Embryonic facial prominence (tissue), 1 donor: Measurements from ENCODE around the gene VAV2.

Source experiments
- DNase-seq: peaks from one replicate; pipeline ENCODE4 v3.0.0-alpha.2; 2016; ENCODE audit errors: extremely low spot score

The VAV2 gene

GRCh38 chr9:133814586-133815208 is 177.4 kb downstream of the VAV2 start:
- DNase-seq = no peak

DNA sequence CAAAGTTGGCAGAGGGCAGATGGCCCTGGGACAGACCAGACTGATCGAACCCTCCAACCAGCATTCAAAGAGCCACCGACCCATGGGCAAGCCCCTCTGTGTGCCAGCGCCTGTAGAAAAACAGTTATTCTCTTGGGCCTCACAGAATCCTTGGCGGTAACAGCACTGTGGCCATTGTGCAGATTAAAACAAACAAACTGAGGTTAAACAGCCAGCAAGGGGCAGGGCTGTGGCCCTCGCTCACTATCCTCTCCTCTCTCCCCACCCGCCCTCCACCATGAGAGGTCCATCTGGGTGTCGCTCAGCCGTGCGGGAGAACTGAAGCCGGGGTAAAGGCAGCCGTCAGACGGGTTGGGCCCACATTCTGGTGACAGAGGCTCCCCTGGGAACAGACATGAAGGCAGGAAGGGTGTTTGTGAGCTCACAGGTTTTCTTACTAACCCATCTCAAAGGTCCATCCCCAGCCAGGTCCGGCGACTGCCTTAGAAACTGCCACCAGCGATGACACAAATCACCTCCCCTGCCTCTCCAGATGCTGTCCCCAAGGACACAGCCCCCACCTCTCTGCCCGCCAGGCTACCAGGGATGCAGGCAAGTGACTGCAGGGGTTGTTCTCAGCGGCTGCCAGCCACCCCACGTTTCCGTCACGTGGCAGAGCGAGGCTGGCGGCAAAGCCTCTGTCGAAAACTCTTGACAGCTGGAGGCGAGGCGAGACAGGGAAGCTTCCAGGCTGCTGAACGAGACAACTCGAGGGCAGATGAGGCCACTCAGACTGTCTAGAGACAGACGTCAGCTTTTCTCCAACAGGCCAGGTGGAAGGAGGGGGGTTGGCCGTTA is 178.2 kb downstream of the VAV2 start:
- DNase-seq = no peak

- no peak for DNase-seq
These were observed 179.0 kb downstream of the VAV2 start for GRCh38 chr9:133812941-133813748.

DNA sequence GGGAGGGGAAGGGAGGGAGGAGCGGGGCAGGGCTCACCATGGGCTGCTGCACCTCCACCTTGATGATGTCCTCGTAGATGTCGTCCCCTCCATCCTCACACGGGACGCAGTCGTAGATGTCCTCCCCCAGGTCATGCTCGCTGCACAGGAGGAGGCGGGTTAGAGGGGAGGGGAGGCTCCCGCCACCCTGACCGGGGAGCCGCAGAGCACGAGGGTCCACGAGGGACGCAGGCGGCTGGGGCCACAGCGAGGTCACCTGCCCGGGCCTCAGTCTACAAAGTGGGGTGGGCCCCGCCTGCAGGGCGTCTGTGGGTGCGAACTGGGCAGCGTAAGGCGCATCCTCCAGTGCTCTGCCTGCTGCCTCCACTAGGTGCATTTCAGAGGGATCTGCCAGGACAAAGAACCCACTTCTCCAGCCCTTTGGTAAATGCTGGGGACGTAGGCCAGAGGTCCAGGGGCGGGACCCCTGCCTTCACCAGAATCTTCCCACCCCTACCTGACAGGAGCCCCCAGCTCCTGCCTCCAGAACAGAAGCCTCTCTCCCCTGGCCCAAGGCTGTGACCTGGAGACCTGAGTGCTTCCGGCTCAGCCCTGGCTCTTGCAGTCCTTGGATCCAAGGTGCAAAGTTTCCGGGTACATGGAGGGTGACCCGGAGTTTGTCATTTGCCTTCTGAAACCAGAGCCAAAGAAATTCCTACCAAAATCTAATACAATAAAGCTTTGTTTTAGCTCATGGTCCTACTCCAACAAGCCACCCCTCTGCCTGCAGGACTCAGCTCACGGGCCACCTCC is 179.9 kb downstream of the VAV2 start:
- no peak for DNase-seq

- no peak for DNase-seq
These were observed 180.7 kb downstream of the VAV2 start for GRCh38 chr9:133811471-133811870.

- DNase-seq = no peak
These were observed 181.4 kb downstream of the VAV2 start for GRCh38 chr9:133810556-133811195.

GRCh38 chr9:133809335-133809734 is 182.8 kb downstream of the VAV2 start:
- no peak for DNase-seq

DNA sequence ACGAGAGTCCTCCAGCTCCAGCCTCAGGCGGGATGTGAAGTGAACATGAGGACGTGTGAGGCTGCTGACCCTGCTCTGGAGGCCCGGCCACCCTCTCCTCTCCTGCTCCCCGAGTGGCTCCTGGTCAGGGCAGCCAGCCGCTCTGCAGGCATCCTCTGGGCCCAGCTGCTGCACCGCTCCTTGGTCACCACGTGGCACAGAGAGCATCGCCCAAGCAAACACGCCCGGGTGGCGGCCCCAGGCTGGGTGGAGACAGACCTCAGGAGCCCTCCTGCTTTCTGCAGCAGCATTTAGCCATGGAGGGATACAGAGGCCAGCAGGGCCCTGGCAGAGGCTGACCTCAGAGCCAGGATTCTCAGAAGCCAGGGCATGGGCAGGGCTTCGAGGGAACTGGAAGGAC is 184.3 kb downstream of the VAV2 start:
- no peak for DNase-seq

- DNase-seq = no peak
These were observed 185.1 kb downstream of the VAV2 start for GRCh38 chr9:133807037-133807436.

- DNase-seq = no peak
These were observed 185.5 kb downstream of the VAV2 start for GRCh38 chr9:133806623-133807010.

DNA sequence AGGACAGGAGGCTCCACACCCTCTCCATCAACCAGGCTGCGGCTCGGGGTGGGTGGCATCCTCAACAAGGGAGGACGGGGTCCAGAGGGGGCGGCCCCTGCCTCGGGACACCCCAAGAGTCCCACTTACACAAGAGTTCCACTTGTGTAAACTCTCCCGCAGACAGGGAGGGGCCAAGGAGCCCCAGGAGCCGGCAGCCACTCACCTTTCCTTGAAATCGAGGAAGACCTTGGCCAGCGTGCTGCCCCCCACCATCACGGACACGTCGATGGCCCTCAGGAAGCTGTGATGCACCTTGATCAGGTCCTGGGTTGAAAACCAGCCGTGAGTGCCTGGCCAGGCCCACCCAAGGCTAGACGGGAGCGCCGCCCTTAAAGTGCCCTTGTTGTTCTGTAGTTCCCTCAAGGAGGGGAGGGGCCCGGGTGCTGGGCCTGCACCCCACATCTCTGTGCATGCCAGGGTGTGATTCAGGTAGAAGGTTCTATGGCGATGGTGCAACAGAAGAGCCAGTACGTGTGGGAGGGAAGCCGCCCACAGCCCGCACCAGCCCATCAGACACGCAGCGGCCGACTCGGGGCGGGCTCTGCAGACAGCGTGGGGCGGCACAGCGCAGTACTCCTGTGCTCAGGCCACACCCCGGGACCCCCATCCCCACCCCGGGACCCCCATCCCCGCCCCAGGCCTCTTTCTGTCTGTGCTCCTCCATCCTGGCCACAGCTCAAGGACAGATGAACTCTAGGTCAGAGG is 186.1 kb downstream of the VAV2 start:
- no peak for DNase-seq

DNA sequence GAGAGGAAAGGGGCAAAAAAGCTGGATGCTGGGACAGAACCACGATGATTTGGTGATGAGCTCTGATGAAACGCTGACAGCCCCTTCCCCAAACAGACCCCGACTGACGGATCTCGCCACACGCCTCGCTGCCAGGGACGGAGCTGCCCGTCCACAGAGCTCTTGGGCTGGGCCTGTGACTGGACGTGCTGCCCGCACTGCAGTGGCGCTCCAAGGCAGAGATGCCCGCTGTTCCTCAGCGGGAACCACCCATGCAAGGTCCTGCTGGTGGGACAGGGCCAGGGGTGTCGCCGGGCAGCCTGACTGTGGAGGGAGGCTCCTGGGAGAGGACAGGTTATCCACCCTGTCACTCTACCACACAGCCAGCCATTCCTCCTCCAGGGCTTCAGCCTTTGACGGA is 187.9 kb downstream of the VAV2 start:
- DNase-seq = no peak

- no peak for DNase-seq
These were observed 188.4 kb downstream of the VAV2 start for GRCh38 chr9:133803745-133804144.

GRCh38 chr9:133803028-133803585 is 189.0 kb downstream of the VAV2 start:
- DNase-seq = no peak

DNA sequence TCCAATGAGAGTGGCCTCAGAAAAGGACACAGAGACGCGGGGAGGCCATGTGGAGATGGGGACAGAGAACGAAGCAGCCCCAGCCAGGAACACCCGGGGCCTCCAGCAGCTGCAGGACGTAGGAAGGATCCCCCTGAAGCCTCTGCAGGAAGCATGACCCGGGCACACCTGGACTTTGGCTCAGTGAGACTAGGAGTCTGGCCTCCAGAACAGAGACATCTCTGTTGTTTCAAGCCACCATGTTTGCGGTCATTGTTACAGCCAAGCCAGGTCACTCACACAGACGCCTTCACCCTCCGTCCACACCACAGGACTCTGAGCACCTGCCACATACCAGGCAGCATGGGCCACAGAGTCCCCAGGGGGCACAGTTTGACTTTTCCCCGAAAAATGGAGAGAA is 190.4 kb downstream of the VAV2 start:
- no peak for DNase-seq

GRCh38 chr9:133800266-133800665 is 191.9 kb downstream of the VAV2 start:
- DNase-seq = no peak

DNA sequence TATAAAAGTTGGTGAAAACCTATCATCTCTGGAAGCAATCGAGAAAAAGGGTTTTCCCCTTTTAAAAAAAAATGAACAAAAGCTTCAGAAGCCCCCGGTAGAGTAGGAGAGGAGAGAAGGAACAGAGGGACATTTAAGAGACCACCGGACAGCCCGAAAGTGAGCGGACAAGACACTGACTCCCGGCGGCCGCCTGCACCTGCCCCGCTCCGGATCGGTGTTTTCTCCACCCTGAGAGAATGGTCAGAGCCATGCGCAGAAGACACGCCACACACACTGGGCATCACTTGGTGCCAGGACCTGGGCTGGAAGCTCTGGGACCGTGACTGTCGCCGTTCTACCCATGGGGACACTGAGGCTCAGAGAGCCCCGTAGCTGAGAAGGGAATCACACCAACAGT is 192.4 kb downstream of the VAV2 start:
- DNase-seq = no peak

- no peak for DNase-seq
These were observed 193.0 kb downstream of the VAV2 start for GRCh38 chr9:133799106-133799505.

GRCh38 chr9:133798160-133798559 is 194.0 kb downstream of the VAV2 start:
- no peak for DNase-seq

DNA sequence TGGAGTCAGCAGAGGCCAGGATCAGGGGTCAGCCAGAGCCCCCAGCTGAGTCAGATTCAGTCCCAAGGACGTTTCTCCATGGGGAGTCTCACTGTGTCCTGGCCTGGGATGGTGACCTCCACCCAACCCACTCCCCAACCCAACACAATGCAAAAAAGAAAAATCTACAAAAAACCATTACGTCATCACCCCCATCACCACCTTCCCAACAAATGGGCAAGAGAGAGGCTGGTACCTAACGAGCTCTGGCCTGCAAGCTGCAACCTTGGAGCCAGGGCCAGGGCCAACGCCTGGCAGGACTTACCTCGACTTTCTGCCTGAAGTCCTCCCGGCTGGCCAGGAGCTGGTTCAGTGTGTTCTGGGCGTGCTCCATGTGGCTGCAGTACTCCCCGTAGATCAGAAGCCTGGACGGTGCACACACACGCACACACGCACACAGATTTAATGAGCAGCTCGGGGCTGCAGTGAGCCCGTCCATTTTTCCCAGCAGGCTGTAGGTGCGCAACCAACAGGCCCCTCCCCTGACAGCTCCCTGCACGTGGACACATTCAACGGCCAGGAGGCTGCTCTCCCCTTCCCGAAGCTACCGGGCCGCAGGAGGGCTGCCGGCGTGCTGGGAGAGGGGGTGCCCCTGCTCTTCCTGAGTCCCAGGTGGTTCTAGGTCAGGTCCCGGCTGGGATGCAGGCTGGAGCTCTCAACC is 194.6 kb downstream of the VAV2 start:
- no peak for DNase-seq
